Testis (tissue), 3 donors: ENCODE results near the gene SNX8. TPM values are rescaled to one million over a fixed set of nuclear protein-coding genes. Genes with fewer than 3 reads are reported as not detected.

Experiments used
- DNase-seq: peaks from one replicate; pipeline ENCODE4 v3.0.0-alpha.2; 2019
- H3K27ac ChIP-seq, 2 donors: fragments of 200-600 bp; sonication (generic); one replicate each; pipeline ENCODE4 v1.5.1; 2019
- H3K27me3 ChIP-seq: fragments of 200-600 bp; sonication (generic); one replicate; pipeline ENCODE4 v1.5.1; 2019
- H3K36me3 ChIP-seq: fragments of 200-600 bp; sonication (generic); one replicate; pipeline ENCODE4 v1.5.1; 2017; ENCODE audit warnings: low read depth; ENCODE audit errors: missing control alignments
- H3K4me1 ChIP-seq: fragments of 200-600 bp; sonication (generic); one replicate; pipeline ENCODE4 v1.5.1; 2019
- H3K4me3 ChIP-seq, 2 donors: fragments of 200-600 bp; sonication (generic); one replicate each; pipeline ENCODE4 v1.5.1; 2017 to 2019
- H3K9me3 ChIP-seq: fragments of 200-600 bp; sonication (generic); one replicate; pipeline ENCODE4 v1.5.1; 2017
- CTCF ChIP-seq, 3 experiments: fragments of 450-650 bp in 2 of 3; fragments of 200-600 bp in 1 of 3; sonication (generic) in 1 of 3; IDR thresholded peaks; one replicate each; pipeline ENCODE4 v1.5.1; 2016 to 2019; ENCODE audit warnings: antibody characterized with exemption in 3 of 3, mild to moderate bottlenecking in 2 of 3, moderate library complexity in 1 of 3
- POLR2A ChIP-seq: fragments of 450-650 bp; IDR thresholded peaks from one replicate; pipeline ENCODE4 v1.6.1; 2017; ENCODE audit warnings: antibody characterized with exemption, mild to moderate bottlenecking, moderate library complexity
- WGBS, 2 donors: methylation state at CpG; one replicate each; pipeline ENCODE4 v1.1.5; 2018; 5-methylcytosine and 5-hydroxymethylcytosine counted together
- intact Hi-C: fragments of 100-400 bp; cut with DNase I; formaldehyde crosslinking; loops from one replicate; pipeline ENCODE4 v1.15.1; 2023; ENCODE audit warnings: low total_unique reads
- polyA plus RNA-seq: library from polyadenylated mRNA; stranded (reverse); fragments of 350-450 nt; fragmentation: Illumina TruSeq; extraction: RNeasy Lipid Tissue Mini Kit (QIAGEN cat#74804); gene quantifications from one replicate; pipeline ENCODE4 v1.2.3, GENCODE V29; 2014; ENCODE audit warnings: low read depth, low replicate concordance; ENCODE audit not compliant: insufficient read depth
- total RNA-seq, 2 donors: library from RNA; depleted of rRNA; stranded (reverse); fragments of >200 nt; gene quantifications; one replicate each; pipeline ENCODE4 v1.2.3, GENCODE V29; 2016

SNX8 gene
- total and polyA plus RNA-seq, 3 donors from 2014 or later: 50.9 to 90.8 (median 66.8) TPM

DNA sequence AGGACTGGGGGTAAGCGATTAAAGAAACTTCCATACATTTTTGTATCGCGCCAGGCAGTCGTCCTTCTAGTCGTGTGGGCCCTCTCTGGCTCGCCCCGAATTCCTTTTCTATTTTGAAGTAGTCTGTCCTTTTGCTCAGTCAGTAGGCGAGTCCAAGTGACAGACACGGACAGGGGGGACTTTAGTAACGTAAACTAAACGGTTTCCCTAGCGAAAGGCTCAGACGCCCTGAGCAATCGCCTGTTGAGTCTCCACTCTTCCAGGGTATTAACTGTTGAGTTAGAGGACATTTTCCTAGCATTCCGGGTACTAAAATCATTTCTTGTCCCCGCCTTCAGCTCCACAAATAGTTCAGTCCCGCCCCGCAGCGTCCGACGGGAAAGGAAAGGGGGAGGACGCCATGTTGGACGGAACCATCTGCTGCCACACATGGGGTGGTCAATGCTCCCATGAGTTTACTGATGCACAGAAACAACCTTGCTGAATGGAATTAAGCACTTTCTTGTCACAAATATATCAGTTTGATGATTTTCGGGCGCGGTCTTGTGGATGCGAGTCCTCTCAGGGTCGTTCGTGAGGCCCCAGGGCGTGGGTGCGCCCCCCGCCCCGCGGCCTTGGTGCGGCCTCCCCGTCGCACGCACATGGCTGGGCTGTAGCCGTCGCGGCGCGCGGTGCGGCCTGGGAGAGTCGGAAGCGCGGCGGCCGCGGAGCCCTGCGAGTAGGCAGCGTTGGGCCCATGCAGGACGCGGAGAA lies 40.1 kb upstream of the SNX8 start, which contains the start of gene EIF3B:
EIF3B (plus strand) TSS at position 642 of the 753 bp plus-strand sequence; CDS start at position 737, 95 bp downstream.
- peaks cover 30% of the 10 kb centered on the region for H3K4me1 ChIP-seq
- H3K27ac ChIP-seq: peak within 1 kb of the TSS; percentile 99 to 100
- DNase-seq: peak; percentile 89
- no peaks in the 10 kb centered on the region for H3K27me3 ChIP-seq
- no peaks in the 10 kb centered on the region for H3K9me3 ChIP-seq
- TF ChIP-seq CTCF (IDR thresholded peaks at IDR 0.05) (peak in 1 of 3 experiments; percentile 34), POLR2A (no peak)
- H3K36me3 ChIP-seq: no peaks in the 10 kb centered on the region
- intact Hi-C loops: no loop called here
- WGBS, 2 donors: 0% methylated on average over 23 to 45 of the region's 55 CpGs
- peak within 1 kb of the TSS; percentile 98 to 99 for H3K4me3 ChIP-seq

- no peaks in the 10 kb centered on the region for H3K36me3 ChIP-seq
- no peaks in the 10 kb centered on the region for H3K9me3 ChIP-seq
- H3K4me3 ChIP-seq: peak overlapping the region; percentile 98 to 99
- no peaks in the 10 kb centered on the region for H3K27me3 ChIP-seq
- TF ChIP-seq POLR2A (no peak), CTCF (IDR thresholded peaks at IDR 0.05) (no peak)
- peak; percentile 92 for DNase-seq
- 0% methylated on average over 24 to 26 of the region's 26 CpGs for WGBS, 2 donors
- H3K4me1 ChIP-seq: peaks cover 25% of the 10 kb centered on the region
- H3K27ac ChIP-seq: peak overlapping the region; percentile 99 to 100
- intact Hi-C loops: no loop called here
Observed at GRCh38 chr7:2353936-2354185, 39.6 kb upstream of the SNX8 start.

- peak; percentile 30 for DNase-seq
- intact Hi-C loops: no loop called here
- H3K4me1 ChIP-seq: peaks cover 20% of the 10 kb centered on the region
- peak; percentile 13 for TF ChIP-seq POLR2A
- no peak for TF ChIP-seq CTCF (IDR thresholded peaks at IDR 0.05)
- WGBS, 2 donors: 44 to 47% methylated on average over 22 of the region's 22 CpGs
- peak overlapping the region; percentile 98 to 99 for H3K4me3 ChIP-seq
- no peaks in the 10 kb centered on the region for H3K9me3 ChIP-seq
- H3K27me3 ChIP-seq: no peaks in the 10 kb centered on the region
- peak overlapping the region; percentile 99 to 100 for H3K27ac ChIP-seq
- no peaks in the 10 kb centered on the region for H3K36me3 ChIP-seq
Observed at GRCh38 chr7:2353113-2353935, 39.1 kb upstream of the SNX8 start.

DNA sequence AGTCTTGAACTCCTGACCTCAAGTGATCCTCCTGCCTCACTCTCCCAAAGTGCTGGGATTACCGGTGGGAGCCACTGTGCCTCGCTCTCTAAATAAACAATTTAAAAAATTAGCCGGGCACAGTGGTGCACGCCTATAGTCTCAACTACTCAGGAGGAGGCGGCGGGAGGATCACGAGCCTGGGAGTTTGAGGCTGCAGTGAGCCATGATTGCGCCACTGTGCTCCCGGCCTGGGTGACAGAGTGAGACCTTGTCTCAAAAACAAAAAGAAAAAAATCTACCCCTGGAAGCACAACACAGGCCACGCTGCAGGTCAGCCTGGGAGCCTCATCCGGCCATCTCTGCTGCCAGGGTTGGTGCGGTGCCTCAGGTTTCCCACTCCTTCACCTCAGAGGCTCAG lies 36.6 kb upstream of the SNX8 start:
- no peak overlapping the region for H3K27ac ChIP-seq
- intact Hi-C loops: no loop called here
- no peak overlapping the region for H3K4me3 ChIP-seq
- no peak for DNase-seq
- peaks cover 5% of the 10 kb centered on the region for H3K4me1 ChIP-seq
- H3K9me3 ChIP-seq: no peaks in the 10 kb centered on the region
- TF ChIP-seq CTCF (IDR thresholded peaks at IDR 0.05): no peak
- no peak for TF ChIP-seq POLR2A
- H3K27me3 ChIP-seq: no peaks in the 10 kb centered on the region
- H3K36me3 ChIP-seq: no peaks in the 10 kb centered on the region
- 91 to 93% methylated on average over 12 of the region's 12 CpGs for WGBS, 2 donors
